Lung (tissue), 12 donors: Measurements from ENCODE around the gene VWF. TPM values are rescaled to one million over a fixed set of nuclear protein-coding genes. Genes with fewer than 3 reads are reported as not detected.

Experiments
- ATAC-seq: fragments of 200-7000 bp; cut with Tn5 transposase; one replicate; pipeline ENCODE4 v1.9.1; 2020; ENCODE audit warnings: moderate number of reproducible peaks; ENCODE audit not compliant: insufficient read depth, low FRiP score
- DNase-seq, 3 donors: peaks; one replicate each; pipeline ENCODE4 v3.0.0-alpha.2; 2013 to 2017
- H3K27ac ChIP-seq, 2 donors: one replicate each; pipeline ENCODE4 v1.5.1; 2013; ENCODE audit warnings: mild to moderate bottlenecking in 2 of 2, moderate library complexity in 2 of 2, control low read depth in 1 of 2, inconsistent platforms in 1 of 2, low read depth in 1 of 2, low read length in 1 of 2
- H3K27me3 ChIP-seq, 3 donors: one replicate each; pipeline ENCODE4 v1.5.1; 2013; ENCODE audit warnings: low read length in 2 of 3; ENCODE audit not compliant: control insufficient read depth in 3 of 3, insufficient read depth in 3 of 3
- H3K36me3 ChIP-seq, 4 donors: one replicate each; pipeline ENCODE4 v1.5.1; 2013; ENCODE audit warnings: low read length in 4 of 4, mild to moderate bottlenecking in 1 of 4, moderate library complexity in 1 of 4; ENCODE audit not compliant: control insufficient read depth in 4 of 4, insufficient read depth in 4 of 4
- H3K4me1 ChIP-seq, 5 donors: one replicate each; pipeline ENCODE4 v1.5.1; 2013; ENCODE audit warnings: low read length in 5 of 5, mild to moderate bottlenecking in 2 of 5, moderate library complexity in 1 of 5; ENCODE audit not compliant: control insufficient read depth in 5 of 5, insufficient read depth in 5 of 5
- H3K4me3 ChIP-seq: one replicate; pipeline ENCODE4 v1.5.1; 2013; ENCODE audit warnings: mild to moderate bottlenecking, control low read depth, moderate library complexity
- H3K9ac ChIP-seq, 2 donors: one replicate each; pipeline ENCODE4 v1.5.1; 2013; ENCODE audit warnings: low read length in 2 of 2, control low read depth in 1 of 2; ENCODE audit not compliant: insufficient read depth in 1 of 2
- H3K9me3 ChIP-seq, 4 donors: one replicate each; pipeline ENCODE4 v1.5.1; 2013; ENCODE audit warnings: low read length in 3 of 4, mild to moderate bottlenecking in 1 of 4, moderate library complexity in 1 of 4; ENCODE audit not compliant: control insufficient read depth in 4 of 4, insufficient read depth in 3 of 4
- CTCF ChIP-seq: IDR thresholded peaks from 2 replicates; pipeline ENCODE4 v1.5.1; 2012; ENCODE audit warnings: mild to moderate bottlenecking; ENCODE audit errors: control extremely low read depth, extremely low read depth
- WGBS, 2 donors: extraction: QIAGEN DNeasy Blood & Tissue Kit; methylation state at CpG; one replicate each; pipeline ENCODE4 v1.1.7; 2013; 5-methylcytosine and 5-hydroxymethylcytosine counted together
- polyA plus RNA-seq, 2 donors: library from polyadenylated mRNA; stranded (reverse); fragments of 200-250 nt; gene quantifications; one replicate each; pipeline ENCODE4 v1.2.1, GENCODE V29; 2013
- total RNA-seq, 2 donors: library from RNA; depleted of rRNA in 1 of 2; stranded (reverse); fragments of >200 nt in 1 of 2; gene quantifications; one replicate each; pipeline ENCODE4 v1.2.1, GENCODE V29; 2014 to 2021
- donor health status: control.
- donor health status: control.
- donor health status: Bipolar disorder and iron deficiency.
- donor health status: healthy.
- donor health status: DM: yes; HTN: yes; CAD: no.

The VWF gene
- total and polyA plus RNA-seq, 4 donors = 65.6 to 285 (median 249) TPM

GRCh38 chr12:6078398-6079096, 45.9 kb downstream of the VWF start:
- H3K4me1 ChIP-seq = peaks cover 0 to 15% (median 0%) of the 10 kb centered on the region in 5 donors

GRCh38 chr12:6077692-6078083, 46.8 kb downstream of the VWF start:
- Histone ChIP-seq H3K36me3 (peaks cover 0 to 1% (median 0%) of the 10 kb centered on the region in 4 donors), H3K27me3 (peaks cover 0 to 4% (median 0%) of the 10 kb centered on the region in 3 donors), H3K27ac (no peak overlapping the region), H3K4me3 (no peak overlapping the region), H3K4me1 (peaks cover 0 to 16% (median 0%) of the 10 kb centered on the region in 5 donors), H3K9ac (no peak overlapping the region), H3K9me3 (no peaks in the 10 kb centered on the region)
- WGBS, 2 donors = 94 to 96% methylated on average over 6 of the region's 6 CpGs
- DNase-seq (no peak), ATAC-seq (no peak)
- no peak for TF ChIP-seq CTCF

More at GRCh38 chr12:6078398-6079096, 45.9 kb downstream of the VWF start:
- 68 to 84% methylated on average over 3 of the region's 3 CpGs for WGBS, 2 donors
- TF ChIP-seq CTCF = no peak
- Histone ChIP-seq H3K4me3 (no peak overlapping the region), H3K9ac (no peak overlapping the region), H3K9me3 (no peaks in the 10 kb centered on the region), H3K27me3 (peaks cover 0 to 4% (median 0%) of the 10 kb centered on the region in 3 donors), H3K36me3 (peaks cover 0 to 1% (median 0%) of the 10 kb centered on the region in 4 donors), H3K27ac (peak overlapping the region in 1 of 2 donors; percentile 37)
- no peak for ATAC-seq
- no peak for DNase-seq

GRCh38 chr12:6076776-6077691, 47.4 kb downstream of the VWF start:
- 95% methylated on average over 28 of the region's 28 CpGs for WGBS, 2 donors
- Histone ChIP-seq H3K27me3 (peaks cover 0 to 4% (median 0%) of the 10 kb centered on the region in 3 donors), H3K4me3 (no peak overlapping the region), H3K36me3 (peaks cover 0 to 1% (median 0%) of the 10 kb centered on the region in 4 donors), H3K4me1 (peaks cover 0 to 18% (median 0%) of the 10 kb centered on the region in 5 donors), H3K9ac (no peak overlapping the region), H3K9me3 (no peaks in the 10 kb centered on the region), H3K27ac (peak overlapping the region in 1 of 2 donors; percentile 1)
- no peak for DNase-seq
- no peak for ATAC-seq
- no peak for TF ChIP-seq CTCF
